ENCODE results near the gene TREX2. TPM values are rescaled to one million over a fixed set of nuclear protein-coding genes. Genes with fewer than 3 reads are reported as not detected.

TREX2 gene
- total RNA-seq, 2 experiments from 2014 or later, result 3.7 to 6.7 TPM

GRCh38 chrX:153426204-153426603, 19.7 kb downstream of the TREX2 start:
- no peak overlapping the region for H3K4me3 ChIP-seq (ENCODE audit: low read depth, low read length, poor library complexity, severe bottlenecking)
- DNase-seq (ENCODE audit: low spot score), result no peak
- H3K4me2 ChIP-seq (ENCODE audit: low read length), result no peak overlapping the region
- no peaks in the 10 kb centered on the region for H3K4me1 ChIP-seq (ENCODE audit: insufficient read depth, low read length, poor library complexity, severe bottlenecking)
- intact Hi-C loops (cut with micrococcal nuclease; ENCODE audit: unreplicated experiment), result no loop called here
- ChIA-PET POLR2A (no interaction called here), CTCF (ENCODE audit: unreplicated experiment) (no interaction called here)
- no peaks in the 10 kb centered on the region for H3K36me3 ChIP-seq (ENCODE audit: insufficient read depth, low read length)
- no peaks in the 10 kb centered on the region for H4K20me1 ChIP-seq (ENCODE audit: insufficient read depth, low read length)
- no TSS peak for BruUV-seq (replicated peaks)
- no peak overlapping the region for H2AFZ ChIP-seq (ENCODE audit: low read length)
- H3K9me3 ChIP-seq (ENCODE audit: low read length), result no peaks in the 10 kb centered on the region
- TF ChIP-seq EZH2phosphoT487 (IDR thresholded peaks at IDR 0.05; ENCODE audit: borderline replicate concordance, low read depth, low read length) (no peak), CTCF (conservative IDR thresholded peaks at IDR 0.05; ENCODE audit: low read length) (no peak)
- no peaks in the 10 kb centered on the region for H3K79me2 ChIP-seq (ENCODE audit: insufficient read depth, low read depth, low read length)
- no peaks in the 10 kb centered on the region for H3K9me2 ChIP-seq (ENCODE audit: insufficient read depth, low read length)
- H3K27ac ChIP-seq (ENCODE audit: low read depth, low read length, poor library complexity, severe bottlenecking), result no peak overlapping the region

- Histone ChIP-seq H3K27ac (ENCODE audit: low read depth, low read length, poor library complexity, severe bottlenecking) (no peak overlapping the region), H3K4me2 (ENCODE audit: low read length) (no peak overlapping the region), H3K79me2 (ENCODE audit: insufficient read depth, low read depth, low read length) (no peaks in the 10 kb centered on the region), H3K4me1 (ENCODE audit: insufficient read depth, low read length, poor library complexity, severe bottlenecking) (no peaks in the 10 kb centered on the region), H2AFZ (ENCODE audit: low read length) (no peak overlapping the region), H3K4me3 (ENCODE audit: low read depth, low read length, poor library complexity, severe bottlenecking) (no peak overlapping the region), H3K36me3 (ENCODE audit: insufficient read depth, low read length) (no peaks in the 10 kb centered on the region), H3K9me3 (ENCODE audit: low read length) (no peaks in the 10 kb centered on the region), H3K9me2 (ENCODE audit: insufficient read depth, low read length) (no peaks in the 10 kb centered on the region), H4K20me1 (ENCODE audit: insufficient read depth, low read length) (no peaks in the 10 kb centered on the region)
- ChIA-PET CTCF (ENCODE audit: unreplicated experiment) (no interaction called here), POLR2A (no interaction called here)
- intact Hi-C loops (cut with micrococcal nuclease; ENCODE audit: unreplicated experiment), result no loop called here
- TF ChIP-seq CTCF (conservative IDR thresholded peaks at IDR 0.05; ENCODE audit: low read length), result no peak
- TF ChIP-seq EZH2phosphoT487 (IDR thresholded peaks at IDR 0.05; ENCODE audit: borderline replicate concordance, low read depth, low read length), result no peak
- no TSS peak for BruUV-seq (replicated peaks)
- DNase-seq (ENCODE audit: low spot score), result no peak
Observed at GRCh38 chrX:153423652-153424051, 22.2 kb downstream of the TREX2 start.

GRCh38 chrX:153421856-153422255, 24.0 kb downstream of the TREX2 start:
- H3K79me2 ChIP-seq (ENCODE audit: insufficient read depth, low read depth, low read length), result no peaks in the 10 kb centered on the region
- no peak overlapping the region for H3K27ac ChIP-seq (ENCODE audit: low read depth, low read length, poor library complexity, severe bottlenecking)
- H3K9me2 ChIP-seq (ENCODE audit: insufficient read depth, low read length), result no peaks in the 10 kb centered on the region
- H3K36me3 ChIP-seq (ENCODE audit: insufficient read depth, low read length), result no peaks in the 10 kb centered on the region
- POLR2A ChIA-PET, result no interaction called here
- no peak for TF ChIP-seq EZH2phosphoT487 (IDR thresholded peaks at IDR 0.05; ENCODE audit: borderline replicate concordance, low read depth, low read length)
- TF ChIP-seq CTCF (conservative IDR thresholded peaks at IDR 0.05; ENCODE audit: low read length), result no peak
- no peaks in the 10 kb centered on the region for H4K20me1 ChIP-seq (ENCODE audit: insufficient read depth, low read length)
- no peak for DNase-seq (ENCODE audit: low spot score)
- intact Hi-C loops (cut with micrococcal nuclease; ENCODE audit: unreplicated experiment), result no loop called here
- no peak overlapping the region for H3K4me2 ChIP-seq (ENCODE audit: low read length)
- CTCF ChIA-PET (ENCODE audit: unreplicated experiment), result no interaction called here
- H3K4me1 ChIP-seq (ENCODE audit: insufficient read depth, low read length, poor library complexity, severe bottlenecking), result no peaks in the 10 kb centered on the region
- no peak overlapping the region for H3K4me3 ChIP-seq (ENCODE audit: low read depth, low read length, poor library complexity, severe bottlenecking)
- no TSS peak for BruUV-seq (replicated peaks)
- H2AFZ ChIP-seq (ENCODE audit: low read length), result no peak overlapping the region
- no peaks in the 10 kb centered on the region for H3K9me3 ChIP-seq (ENCODE audit: low read length)

All from OCI-LY7 (cell line).